Fibroblast of mammary gland (primary cell): ENCODE measurements around the gene CALB2.

Experiments
- DNase-seq: peaks from one replicate; pipeline ENCODE4 v3.0.0-alpha.2; 2010; ENCODE audit warnings: low read depth
- H3K4me3 ChIP-seq: 2 replicates; pipeline ENCODE4 v1.5.1; 2011; ENCODE audit warnings: low read depth, mild to moderate bottlenecking, low read length, moderate library complexity; ENCODE audit not compliant: control insufficient read depth
- TF ChIP-seq, protein P1 (sequence below): conservative IDR thresholded peaks from 2 replicates; pipeline ENCODE4 v1.5.1; 2011; ENCODE audit warnings: low read depth, low read length, inconsistent platforms; ENCODE audit not compliant: control insufficient read depth, insufficient read depth

The CALB2 gene

DNA sequence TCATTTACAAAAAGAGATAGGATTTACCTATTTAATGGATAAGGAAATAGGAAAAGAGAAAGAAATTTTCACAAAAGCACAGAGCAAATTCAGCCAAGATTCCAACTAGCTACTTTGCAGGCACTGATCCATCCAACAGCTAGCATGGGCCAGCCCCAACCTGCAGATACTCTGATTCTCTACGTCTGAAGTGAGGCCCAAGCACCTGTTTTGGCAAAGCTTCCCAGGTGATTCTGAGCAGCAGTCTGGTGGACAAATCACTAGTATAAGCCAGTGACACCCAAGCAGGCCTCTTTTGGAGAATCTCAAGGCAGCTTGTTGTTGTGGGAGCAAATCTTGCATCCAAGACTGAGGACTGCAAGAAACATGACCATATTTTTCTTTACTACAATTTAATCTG is 20.9 kb upstream of the CALB2 start:
- TF ChIP-seq, protein P1, sequence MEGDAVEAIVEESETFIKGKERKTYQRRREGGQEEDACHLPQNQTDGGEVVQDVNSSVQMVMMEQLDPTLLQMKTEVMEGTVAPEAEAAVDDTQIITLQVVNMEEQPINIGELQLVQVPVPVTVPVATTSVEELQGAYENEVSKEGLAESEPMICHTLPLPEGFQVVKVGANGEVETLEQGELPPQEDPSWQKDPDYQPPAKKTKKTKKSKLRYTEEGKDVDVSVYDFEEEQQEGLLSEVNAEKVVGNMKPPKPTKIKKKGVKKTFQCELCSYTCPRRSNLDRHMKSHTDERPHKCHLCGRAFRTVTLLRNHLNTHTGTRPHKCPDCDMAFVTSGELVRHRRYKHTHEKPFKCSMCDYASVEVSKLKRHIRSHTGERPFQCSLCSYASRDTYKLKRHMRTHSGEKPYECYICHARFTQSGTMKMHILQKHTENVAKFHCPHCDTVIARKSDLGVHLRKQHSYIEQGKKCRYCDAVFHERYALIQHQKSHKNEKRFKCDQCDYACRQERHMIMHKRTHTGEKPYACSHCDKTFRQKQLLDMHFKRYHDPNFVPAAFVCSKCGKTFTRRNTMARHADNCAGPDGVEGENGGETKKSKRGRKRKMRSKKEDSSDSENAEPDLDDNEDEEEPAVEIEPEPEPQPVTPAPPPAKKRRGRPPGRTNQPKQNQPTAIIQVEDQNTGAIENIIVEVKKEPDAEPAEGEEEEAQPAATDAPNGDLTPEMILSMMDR: no peak
- H3K4me3 ChIP-seq: no peak overlapping the region
- no peak for DNase-seq

DNA sequence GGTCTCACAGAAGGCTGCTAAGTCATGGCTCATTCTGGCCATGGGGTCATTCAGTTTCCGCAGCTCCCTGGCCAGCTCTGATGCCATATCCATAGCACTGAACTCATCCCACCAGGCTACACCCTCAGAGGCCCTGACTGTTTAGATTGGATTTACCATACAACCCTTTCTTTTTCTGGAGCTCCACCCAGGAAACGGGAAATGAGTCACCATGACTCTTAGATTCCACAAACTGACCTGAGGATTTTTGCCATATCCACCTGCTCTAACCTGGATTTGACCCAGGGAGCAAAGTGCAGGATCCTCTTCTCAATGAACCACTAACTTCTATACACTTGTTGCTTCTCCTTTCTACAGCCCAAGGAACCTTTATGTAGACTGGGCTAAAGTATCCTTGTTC is 20.3 kb upstream of the CALB2 start:
- no peak for DNase-seq
- H3K4me3 ChIP-seq: no peak overlapping the region
- TF ChIP-seq, protein P1: no peak

DNA sequence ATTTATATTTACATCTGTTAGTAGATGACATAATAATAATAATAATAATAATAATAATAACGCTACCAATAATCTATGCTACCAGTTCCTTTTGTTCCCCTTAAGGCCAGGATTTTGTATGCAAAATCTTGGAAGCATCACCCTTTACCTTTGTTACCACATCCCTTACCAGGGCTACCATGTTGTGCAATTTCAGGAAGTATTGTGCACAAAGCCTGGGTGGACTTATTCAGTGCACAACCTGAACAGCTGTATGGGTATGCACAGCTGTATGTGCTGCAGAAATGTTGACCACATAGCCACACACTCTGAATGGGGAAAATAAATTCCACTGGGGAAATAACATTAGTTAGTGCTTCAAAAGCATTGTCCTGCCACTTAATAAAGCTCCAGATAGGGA is 19.9 kb upstream of the CALB2 start:
- DNase-seq: no peak

DNA sequence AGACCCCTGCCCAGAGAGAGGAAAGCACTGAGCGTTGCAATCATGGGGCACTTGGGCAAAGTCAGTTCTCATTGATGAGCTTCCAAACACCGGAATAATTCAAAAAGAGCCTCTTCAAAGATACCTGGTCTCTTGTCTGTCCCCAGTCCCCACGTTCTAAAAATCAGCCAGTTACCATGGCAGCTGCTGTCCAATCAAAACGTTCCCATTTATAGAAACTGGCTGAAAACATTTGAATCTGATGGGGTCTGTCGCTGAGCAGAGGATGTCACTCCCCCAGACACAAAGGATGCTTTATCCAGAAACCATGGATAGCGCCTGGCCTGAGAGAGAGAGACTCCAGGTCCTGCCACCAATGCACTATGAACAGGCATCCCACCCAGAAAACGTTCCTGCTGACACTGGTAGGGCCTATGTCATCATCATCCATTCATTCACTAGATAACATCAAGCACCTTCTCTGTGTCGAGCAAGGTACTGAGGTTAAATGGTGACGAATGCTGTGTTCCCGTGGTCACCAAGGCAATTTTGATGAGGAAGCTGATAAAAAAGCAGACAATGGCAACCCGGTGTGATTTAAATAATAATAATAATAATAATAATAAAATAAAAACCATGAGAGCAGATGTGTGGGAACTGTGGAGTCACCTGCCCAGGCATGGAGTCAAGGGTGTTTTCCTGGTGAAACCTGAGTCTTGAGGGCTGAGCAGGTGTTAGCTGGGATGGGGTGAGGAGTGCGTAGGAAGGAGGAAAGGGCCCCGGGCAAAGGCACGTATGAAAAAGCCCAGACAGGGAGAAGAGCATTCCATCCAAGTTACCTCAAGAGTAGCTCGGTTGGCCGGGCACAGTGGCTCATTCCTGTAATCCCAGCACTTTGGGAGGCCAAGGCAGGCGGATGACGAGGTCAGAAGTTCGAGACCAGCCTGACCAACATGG is 19.0 kb upstream of the CALB2 start:
- no peak for DNase-seq
- no peak overlapping the region for H3K4me3 ChIP-seq
- TF ChIP-seq, protein P1: no peak

More for the DNA sequence above, 19.9 kb upstream of the CALB2 start:
- no peak overlapping the region for H3K4me3 ChIP-seq
- TF ChIP-seq, protein P1: no peak

DNA sequence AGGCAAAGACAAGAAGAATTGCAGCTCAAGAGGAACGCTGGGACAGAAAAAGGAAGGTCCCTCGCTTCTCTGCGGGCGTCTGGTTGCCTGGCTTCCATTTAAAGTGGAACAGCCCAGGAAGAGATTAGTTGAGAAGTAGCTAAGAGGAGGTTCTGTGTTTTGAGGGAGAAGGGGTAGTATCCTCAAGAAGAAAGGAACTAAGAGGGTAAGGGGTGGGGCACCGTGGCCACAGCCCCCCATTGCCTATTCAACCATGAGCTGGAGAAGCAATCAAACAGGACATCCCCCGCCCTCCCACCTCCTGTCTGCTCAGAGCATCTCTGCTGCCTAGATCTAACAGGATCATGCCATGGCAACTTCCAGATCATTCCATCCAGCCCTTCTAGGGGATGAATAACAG is 18.1 kb upstream of the CALB2 start:
- TF ChIP-seq, protein P1: no peak
- H3K4me3 ChIP-seq: no peak overlapping the region
- no peak for DNase-seq

DNA sequence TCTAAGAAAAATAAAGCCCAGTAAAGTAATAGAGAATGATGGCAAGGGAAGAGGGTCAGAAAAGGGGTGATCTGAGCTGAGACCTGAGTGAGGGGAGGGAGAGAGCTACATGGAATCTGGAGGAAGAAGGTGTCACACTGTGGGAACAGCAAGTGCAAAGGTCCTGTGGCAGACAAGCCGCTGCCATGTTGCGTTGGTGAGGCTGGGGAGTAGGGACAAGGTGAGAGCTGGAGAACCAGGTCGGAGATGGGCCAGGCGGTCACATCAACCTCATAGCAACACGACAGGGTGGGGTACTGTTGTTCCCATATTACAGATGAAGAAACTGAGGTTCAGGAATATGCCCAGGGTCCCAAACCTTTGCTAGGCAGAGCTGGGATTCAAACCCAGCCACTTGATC is 16.6 kb upstream of the CALB2 start:
- TF ChIP-seq, protein P1: no peak
- no peak overlapping the region for H3K4me3 ChIP-seq
- DNase-seq: no peak
